ENCODE measurements around the gene WFIKKN1. TPM values are rescaled to one million over a fixed set of nuclear protein-coding genes. Genes with fewer than 3 reads are reported as not detected.

The WFIKKN1 gene
- total and polyA plus RNA-seq, 2 of the 13 experiments (the other 11 are each of a cell fraction or from before 2014, with no cell fraction given), result 1.7 to 4.9 TPM

GRCh38 chr16:641326-642188 lies 10.8 kb downstream of the WFIKKN1 start, which contains the start of gene MCRIP2 (continued):
- TF ChIP-seq FOXO4 (CRISPR knock-in tag; conservative IDR thresholded peaks at IDR 0.05), result 0 out of 2 replicates have a peak, but pooled peaks have one; percentile 70
- no peak for TF ChIP-seq ATF7-NPFF (CRISPR knock-in tag; IDR thresholded peaks at IDR 0.05; ENCODE audit: low read depth)
- TF ChIP-seq RBFOX2 (IDR thresholded peaks at IDR 0.05; ENCODE audit: low read depth, low read length), result peak; percentile 85
- no peak for TF ChIP-seq MEIS2 (CRISPR knock-in tag; IDR thresholded peaks at IDR 0.05)
- TF ChIP-seq ZNF10 (CRISPR knock-in tag; IDR thresholded peaks at IDR 0.05; ENCODE audit: borderline replicate concordance, low read depth), result no peak
- peak; percentile 87; the same call in 1 of the 3 replicates for TF ChIP-seq MXI1 (IDR thresholded peaks at IDR 0.05; ENCODE audit: borderline replicate concordance, low read depth, low read length)
- TF ChIP-seq ADNP (CRISPR knock-in tag; IDR thresholded peaks at IDR 0.05), result no peak
- TF ChIP-seq ZNF674 (CRISPR knock-in tag; IDR thresholded peaks at IDR 0.05; ENCODE audit: low read depth), result no peak
- TF ChIP-seq RNF219 (CRISPR knock-in tag; IDR thresholded peaks at IDR 0.05), result no peak
- TF ChIP-seq ZFP37 (CRISPR knock-in tag; IDR thresholded peaks at IDR 0.05; ENCODE audit: borderline replicate concordance), result no peak
- no peak for TF ChIP-seq ATF2 (CRISPR knock-in tag; IDR thresholded peaks at IDR 0.05)
- TF ChIP-seq ZNF251 (CRISPR knock-in tag; IDR thresholded peaks at IDR 0.05), result no peak; the same call in 1 of the 2 replicates
- TF ChIP-seq PRPF4 (IDR thresholded peaks at IDR 0.05; ENCODE audit: low read depth, low read length, poor library complexity, severe bottlenecking), result no peak
- TF ChIP-seq ZFP36 (IDR thresholded peaks at IDR 0.05; ENCODE audit: borderline replicate concordance, low read depth, low read length, partially characterized antibody), result no peak
- TF ChIP-seq CEBPB (IDR thresholded peaks at IDR 0.05; ENCODE audit: borderline replicate concordance, low read depth, low read length), result no peak
- no peak for TF ChIP-seq ZBTB42 (CRISPR knock-in tag; IDR thresholded peaks at IDR 0.05)
- peak; percentile 76 for TF ChIP-seq ARID4A (CRISPR knock-in tag; IDR thresholded peaks at IDR 0.05; ENCODE audit: borderline replicate concordance)
- TF ChIP-seq ZNF430 (CRISPR knock-in tag; IDR thresholded peaks at IDR 0.05), result peak; percentile 40
- TF ChIP-seq ZFY (CRISPR knock-in tag; IDR thresholded peaks at IDR 0.05), result peak; percentile 69; the same call in 1 of the 2 replicates
- TF ChIP-seq MED8 (CRISPR knock-in tag; IDR thresholded peaks at IDR 0.05; ENCODE audit: insufficient replicate concordance), result peak; percentile 82
